Activated CD4-positive, alpha-beta T cell treated with anti-CD3 and anti-CD28 coated beads, Interleukin-2, Interleukin-6, amounts not matched to agents 100 ng/mL and 50 ng/mL, durations not matched to agents 16 hours and 8 hours (primary cell): ENCODE measurements around the gene ANKEF1.
"Not testable (repeated sequence)": the region's sequence is repeated elsewhere in the genome, so short reads cannot be mapped to it uniquely, and the experiment has no call there.

Source experiments
- DNase-seq: peaks from one replicate; pipeline ENCODE4 v3.0.0-alpha.2; 2020

ANKEF1 gene

DNA sequence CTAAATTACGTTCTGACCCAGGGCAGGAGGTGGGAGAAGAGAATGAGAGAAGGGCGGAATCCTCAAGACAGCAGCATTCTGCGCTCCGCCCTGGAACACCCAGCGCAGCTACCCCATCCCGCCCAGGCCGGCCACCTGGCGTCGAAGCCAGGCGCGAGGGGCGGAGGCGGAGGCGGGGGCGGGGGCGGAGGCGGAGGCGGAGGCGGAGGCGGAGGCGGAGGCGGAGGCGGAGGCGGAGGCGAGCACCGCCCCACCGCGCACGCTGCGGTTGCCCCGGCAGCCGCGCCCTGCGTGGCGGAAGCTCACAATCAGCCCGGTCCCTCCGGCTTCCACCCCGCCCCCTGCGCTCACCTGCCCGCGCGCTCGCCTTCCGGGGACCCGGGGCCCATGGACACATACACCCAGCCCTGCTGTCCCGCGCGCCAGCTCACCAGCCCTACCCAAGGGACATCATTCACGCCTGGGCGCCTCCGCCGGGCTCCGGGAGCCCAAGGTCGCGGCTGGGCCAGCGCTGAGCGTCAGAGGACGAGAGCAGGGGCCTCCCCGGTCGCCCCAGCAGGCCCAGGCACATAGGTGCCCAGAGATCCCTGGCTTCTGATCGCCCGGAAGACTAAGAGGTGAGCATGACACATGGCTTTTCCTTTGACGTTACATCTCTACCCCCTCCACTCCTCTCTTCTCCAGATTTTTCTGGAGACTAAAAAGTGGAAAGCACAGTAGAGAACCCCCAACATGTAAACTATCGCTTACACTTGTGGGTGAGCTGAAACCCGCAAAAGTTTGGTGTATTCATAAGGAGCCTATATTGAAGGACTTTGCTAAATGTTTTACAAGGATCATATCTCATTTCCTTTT lies at the start of gene ANKEF1:
ANKEF1 (plus strand) TSS at position 271 of the 855 bp plus-strand sequence. CDS start 3,315 bp downstream, outside the sequence.
- peak; percentile 87 for DNase-seq

DNA sequence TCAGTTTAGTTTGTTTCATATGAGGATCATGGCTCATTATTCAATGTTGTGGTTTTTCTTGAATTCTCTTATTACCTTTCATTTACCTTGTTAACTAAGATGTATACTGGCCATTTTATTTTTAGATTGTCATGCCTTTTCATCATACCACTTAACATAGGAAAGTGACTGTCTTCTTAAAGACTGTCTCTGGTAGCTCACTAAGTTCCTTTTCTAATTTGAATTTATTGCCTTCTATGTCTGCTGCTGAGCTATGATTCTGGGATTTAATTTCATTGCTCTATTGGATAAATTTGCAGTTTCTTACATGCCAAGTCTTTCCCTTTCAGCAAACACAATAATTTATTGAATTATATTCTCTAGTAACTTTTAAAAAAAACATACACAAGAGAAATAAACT lies 49.5 kb upstream of the ANKEF1 start:
- DNase-seq, result no peak

DNA sequence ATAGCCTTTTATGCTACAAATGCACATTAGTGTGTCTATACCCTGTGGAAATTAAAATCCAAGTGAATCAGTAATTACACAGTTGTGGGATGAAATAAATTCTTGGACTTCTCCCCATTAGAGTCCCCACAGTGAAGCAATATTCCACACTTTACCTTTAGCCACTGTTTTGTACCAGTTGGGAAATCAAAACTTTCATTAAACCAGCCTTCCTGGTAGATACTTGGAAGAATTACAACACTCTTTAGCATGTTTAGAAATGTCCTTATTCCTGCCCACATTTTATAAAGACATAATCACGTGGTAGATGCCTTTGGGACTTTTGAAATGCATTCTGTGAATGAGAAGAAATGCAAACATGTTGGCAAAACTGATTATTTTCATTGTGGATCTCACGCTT lies 49.0 kb upstream of the ANKEF1 start:
- no peak for DNase-seq

DNA sequence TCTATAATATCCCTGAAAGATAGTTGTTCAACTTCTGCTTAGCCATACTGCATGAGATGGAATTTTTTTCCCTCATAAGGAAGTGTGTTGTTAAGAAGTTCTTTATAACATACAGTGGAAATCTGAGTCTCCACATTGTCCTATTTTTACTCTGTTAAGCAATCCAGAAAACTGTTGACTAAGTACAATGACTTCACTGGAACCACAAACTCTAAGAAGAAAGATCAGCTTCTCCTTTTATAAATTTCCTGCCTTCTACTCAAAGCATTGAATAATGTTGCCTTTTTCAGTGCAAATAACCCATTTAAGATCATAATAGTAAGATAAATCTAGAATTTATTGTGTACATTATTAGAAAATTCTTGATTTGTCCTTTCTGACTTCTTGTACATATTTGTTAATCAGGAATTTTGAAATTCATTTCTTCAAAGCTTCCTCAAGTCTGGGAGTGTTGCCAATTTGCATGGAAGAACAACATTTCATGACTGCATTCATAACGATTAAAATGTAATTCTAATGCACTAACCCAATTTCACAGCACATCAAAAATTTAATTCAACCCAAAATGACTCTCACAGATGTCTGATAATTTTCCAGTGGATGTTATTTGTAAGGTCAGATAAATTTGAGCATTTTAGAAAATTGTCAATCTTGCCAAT lies 45.6 kb upstream of the ANKEF1 start:
- DNase-seq, result no peak

DNA sequence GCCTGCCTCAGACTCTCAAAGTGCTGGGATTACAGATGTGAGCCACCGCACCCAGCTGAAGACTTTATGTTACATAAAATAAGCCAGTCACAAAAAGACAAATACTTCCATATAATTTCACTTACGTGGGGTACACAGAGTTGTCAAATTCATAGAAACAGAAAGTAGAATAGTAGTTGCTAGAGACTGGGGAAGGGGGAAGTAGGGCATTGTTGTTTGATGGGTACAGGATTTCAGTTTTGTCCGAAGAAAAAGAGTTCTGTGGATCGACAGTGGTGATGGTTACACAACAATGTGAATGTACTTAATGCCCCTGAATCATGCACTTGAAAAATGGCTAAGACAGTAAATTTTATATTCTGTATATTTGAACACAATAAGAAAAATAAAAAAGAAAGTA lies 41.6 kb upstream of the ANKEF1 start:
- DNase-seq, result no peak

DNA sequence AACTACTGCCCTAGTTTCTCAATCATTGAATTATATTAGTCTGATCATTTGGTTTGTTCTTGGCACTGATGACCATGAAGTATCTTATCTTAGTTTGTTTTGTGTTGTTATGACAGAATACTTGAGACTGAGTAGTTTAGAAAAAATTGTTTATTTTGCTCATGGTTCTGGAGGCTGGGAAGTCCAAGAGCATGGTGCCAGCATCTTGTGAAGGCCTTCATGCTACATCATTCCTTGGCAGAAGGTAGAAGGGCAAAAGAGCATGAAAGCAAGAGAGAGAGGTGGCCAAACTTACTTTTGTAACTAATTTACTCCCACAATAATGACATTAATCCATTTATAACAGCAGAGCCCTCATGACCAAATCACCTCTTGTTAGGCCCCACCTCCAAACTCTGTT lies 40.1 kb upstream of the ANKEF1 start:
- no peak for DNase-seq

DNA sequence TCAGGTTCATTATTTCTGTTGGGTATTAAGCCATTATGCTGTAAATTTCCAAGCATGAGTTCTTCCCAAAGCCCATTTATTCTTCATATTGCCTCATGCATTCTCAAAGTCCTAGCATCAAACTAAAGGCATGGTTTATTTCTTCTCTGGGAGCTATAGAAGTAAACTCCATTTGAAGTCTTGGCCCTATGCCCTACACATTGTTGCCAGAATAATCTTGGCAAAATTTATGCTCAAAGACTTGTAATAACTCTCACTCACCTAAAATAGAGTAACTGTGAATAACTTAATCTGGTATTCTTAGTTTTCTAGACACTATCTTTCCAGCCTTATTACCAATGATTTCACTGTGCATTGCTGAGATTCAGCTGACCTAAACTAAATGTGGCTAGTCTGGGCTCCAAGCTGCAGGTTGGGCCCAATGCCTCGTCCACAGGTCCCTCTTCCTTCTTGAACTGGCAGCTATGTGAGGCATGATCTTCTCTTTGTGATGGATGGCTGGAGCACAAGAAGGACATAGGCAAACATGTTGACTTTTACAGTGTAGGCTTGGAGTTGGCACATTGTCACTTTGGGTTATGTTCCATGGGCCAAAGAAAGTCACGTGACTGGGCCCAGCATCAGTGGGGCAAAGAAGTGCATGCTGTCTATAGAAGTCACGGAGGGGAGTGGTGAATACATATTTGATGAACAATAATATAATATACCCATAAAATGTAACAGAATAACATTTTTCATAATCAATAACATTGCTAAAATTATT lies 39.1 kb upstream of the ANKEF1 start:
- DNase-seq, result no peak

DNA sequence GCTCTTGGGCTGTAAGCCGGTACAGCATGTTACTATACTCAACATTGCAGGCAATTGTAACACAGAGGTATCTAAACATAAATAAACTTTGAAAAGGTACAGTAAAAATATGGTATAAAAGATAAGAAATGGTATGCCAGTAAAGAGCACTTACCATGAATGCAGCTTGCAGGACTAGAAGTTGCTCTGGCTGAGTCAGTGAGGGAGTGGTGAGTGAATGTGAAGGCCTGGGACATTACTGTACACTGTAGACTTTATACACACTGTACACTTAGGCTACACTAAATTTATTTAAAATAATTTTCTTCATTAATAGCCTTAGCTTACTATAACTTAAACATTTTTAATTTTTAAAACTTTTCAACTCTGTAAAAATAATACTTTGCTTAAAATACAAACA lies 37.8 kb upstream of the ANKEF1 start:
- DNase-seq, result no peak

DNA sequence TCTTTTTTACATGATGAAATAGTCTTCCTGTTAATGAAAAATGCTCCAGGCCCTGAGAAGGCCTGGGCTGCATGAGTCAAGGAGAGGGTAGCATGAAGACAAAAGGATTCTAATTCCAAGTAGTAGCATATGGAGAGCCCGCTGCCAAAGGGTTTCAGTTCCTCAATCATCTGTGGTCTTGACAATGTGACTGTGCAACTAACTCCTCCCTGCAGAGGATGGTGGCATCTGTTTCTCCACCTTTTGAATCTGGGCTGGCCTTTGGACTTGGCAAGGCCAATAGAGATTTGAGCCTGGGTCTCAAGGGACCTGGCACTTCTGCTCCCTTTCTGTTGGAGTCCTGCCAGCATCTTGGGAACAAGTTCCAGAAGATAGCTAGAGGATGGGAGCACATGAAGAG lies 35.1 kb upstream of the ANKEF1 start:
- no peak for DNase-seq

DNA sequence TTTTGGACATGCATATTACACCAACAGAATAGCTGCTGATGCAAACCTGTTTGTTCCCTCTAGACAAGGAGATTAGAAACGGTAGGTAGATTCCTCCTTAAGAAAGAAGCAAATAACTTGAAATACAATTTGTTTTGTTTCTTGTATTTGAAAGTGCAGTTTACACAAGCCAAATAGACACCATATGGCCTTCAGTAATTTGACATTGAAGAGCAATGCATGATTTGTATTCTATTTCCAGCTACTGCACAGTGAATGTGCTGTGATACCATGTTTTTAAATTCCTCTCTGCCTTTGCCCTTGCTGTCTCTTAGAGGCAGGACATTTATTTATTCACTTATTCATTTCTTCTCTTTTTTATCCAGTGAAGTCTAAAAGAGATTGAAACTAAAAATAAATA lies 31.9 kb upstream of the ANKEF1 start:
- DNase-seq, result no peak

DNA sequence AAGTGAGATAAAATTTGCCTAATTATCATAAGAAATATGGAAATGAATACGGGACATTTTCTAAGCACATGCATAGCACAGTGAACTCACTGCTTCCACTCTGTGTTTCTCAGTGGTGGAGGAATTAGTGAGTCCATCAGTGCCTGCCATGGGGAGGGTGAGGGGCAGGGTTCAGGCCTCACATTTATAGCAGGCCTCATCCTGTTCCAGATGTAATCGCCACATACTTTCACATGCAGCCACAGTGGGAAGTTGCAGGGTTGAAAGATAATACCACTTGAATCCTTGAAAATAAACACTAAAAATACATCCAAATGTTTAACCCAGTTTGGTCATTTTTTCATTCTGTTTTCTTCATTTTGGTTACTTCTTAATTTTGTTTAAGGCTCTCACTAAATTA lies 29.9 kb upstream of the ANKEF1 start:
- DNase-seq, result no peak

DNA sequence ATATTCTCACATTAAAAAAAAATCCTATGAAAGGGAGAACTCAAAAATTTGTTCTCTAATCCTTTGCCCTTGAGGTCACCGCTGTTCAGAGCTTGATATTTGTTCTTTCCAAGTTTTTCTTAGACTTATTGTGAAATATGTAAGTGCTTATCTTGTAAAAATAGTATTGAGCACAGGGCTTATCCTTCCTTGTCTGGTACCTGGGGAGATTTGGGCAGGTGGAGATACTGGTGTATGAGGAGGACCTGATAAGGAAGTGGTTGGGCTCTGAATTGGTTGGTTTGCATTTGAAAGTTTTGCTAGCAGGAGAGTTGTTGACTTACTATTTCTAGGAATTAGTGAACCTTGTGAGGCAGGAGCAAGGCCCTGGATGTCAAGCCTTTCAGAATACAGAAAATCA lies 28.9 kb upstream of the ANKEF1 start:
- no peak for DNase-seq

DNA sequence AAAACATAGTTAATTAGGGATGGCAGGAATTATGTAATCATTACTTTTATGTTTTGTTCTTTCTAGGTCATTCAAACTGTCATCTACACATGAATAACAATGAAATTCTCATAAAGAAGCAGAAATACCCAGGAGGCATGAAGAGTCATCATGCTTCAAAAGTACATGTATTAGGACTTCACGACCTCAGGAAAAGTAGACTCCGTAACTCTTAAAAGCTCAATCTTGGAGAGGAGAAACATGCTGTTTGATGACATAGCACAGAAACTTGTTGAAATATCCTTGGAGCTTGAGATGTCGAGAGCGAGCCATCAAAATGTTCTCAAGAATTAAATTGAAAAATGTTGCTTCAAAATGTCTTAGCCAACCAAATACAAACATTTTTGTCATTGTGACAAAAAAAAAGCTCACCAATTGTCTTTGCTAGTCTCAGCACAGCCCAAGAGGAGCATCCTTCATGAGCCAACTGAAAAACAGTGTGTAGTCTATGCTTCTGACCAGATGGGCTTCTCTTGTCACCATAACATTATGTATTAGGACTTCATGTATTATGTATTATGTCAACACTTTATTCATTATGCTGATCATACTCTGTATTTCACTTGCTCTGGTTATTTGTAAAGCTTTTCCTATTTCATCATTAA lies 28.2 kb upstream of the ANKEF1 start:
- DNase-seq, result no peak

DNA sequence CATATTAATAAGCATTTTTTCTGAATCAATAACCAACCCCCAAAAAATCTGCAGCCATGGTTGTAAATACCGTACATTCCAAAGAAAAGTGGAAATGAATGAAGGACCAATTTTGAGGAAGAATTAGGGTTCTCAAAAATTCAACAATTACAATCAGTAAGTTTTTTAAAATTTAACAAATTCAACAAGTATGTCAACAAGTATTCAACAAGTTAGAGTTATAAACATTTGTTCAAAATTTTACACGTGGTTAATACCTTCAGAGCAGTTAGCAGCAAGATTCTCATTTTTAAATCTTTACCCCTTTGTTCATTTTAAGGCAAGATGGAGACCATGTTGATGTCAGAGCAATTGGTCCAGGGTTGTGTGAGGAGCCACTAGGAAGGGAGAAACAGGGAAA lies 27.6 kb upstream of the ANKEF1 start:
- DNase-seq, result no peak

DNA sequence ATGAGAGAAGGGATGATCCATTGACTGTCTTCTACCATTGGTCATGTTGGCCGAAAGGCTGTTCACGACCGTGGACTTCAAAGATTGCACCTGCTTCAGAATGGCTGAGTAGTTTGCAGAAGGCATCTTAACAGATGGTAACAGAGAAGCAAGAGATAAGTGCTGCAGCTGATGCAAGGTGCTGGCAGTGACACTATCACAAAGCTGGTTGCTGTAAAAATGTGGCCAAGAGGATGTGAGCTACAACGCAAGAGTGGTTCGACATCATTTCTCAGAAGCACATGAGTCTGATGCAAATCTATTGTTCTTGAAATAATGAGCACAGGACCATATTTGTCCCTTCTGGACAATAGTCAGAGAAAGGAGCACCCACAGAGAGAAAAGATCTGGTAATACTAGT lies 27.0 kb upstream of the ANKEF1 start:
- no peak for DNase-seq

DNA sequence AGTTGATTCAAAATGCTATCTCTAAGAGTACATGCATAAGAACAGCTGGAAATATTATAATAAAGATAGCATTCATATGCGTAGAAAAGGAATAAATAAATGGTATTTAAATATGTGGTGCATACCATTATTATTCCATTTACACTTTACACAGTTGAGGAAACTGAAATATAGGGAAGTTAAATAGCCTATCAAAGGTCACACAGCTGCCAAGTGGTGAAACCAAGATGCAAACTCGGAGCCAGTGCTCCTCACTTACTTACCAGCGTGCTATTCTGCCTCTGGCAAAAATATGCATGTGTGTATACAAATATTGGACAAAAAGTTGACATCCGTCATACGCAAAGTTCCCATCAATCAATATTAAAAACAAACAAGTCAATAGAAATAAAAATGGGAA lies 22.3 kb upstream of the ANKEF1 start:
- no peak for DNase-seq

DNA sequence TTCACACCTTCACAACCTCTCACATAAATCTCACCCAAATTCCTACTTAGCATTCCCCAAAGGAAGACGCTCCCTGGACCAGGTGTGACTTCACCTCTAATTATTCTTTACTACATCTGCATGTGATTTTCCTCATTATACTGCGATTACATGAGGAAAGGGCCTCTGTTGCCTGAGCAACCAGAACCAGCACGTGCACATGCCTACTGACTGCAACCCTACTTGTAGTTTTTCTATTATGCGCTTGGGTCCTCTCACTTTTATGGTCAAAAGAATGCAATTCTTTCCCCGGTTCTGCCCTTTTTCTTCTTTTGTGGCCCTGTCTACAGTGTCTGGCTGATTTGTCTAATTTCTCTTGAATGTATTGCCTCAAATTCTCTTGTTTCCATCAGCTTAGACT lies 20.4 kb upstream of the ANKEF1 start:
- no peak for DNase-seq

DNA sequence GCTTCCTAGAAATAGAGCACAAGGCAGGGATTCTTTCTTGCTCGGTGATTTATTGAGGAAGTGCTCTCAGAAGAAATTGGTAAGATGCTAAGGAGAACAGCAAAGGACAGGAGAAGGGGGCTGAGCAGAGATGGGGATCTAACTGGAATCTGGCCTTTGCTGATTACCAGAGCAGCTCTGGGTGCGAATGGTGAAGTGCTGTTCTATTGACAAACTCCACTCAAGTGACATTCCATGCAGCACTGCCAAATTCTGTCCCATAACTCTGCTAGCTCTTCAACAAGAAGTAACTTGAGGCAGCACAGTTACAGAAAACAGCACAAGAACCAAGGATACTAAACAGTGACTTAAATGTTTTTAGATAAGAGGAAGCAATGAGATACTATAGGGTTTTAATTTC lies 13.8 kb upstream of the ANKEF1 start:
- no peak for DNase-seq

DNA sequence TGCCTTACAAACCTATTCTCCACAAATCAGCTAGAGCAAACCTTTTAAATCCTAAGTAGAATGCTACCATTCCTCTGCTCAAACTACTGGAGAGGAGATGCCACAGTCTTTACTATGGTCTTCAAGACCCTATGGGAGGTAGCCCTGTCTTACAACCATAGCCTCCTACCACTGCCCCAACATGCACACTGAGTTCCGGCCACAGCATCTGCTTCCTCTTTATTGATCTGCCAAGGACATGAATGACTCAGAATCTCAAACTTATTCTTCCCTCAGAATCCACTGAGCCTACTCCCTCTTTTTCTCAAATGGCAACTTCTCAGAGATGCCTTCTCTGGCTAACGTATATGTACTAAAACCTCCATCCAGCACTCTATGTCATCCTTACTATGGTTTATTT lies 12.2 kb upstream of the ANKEF1 start:
- DNase-seq, result no peak

DNA sequence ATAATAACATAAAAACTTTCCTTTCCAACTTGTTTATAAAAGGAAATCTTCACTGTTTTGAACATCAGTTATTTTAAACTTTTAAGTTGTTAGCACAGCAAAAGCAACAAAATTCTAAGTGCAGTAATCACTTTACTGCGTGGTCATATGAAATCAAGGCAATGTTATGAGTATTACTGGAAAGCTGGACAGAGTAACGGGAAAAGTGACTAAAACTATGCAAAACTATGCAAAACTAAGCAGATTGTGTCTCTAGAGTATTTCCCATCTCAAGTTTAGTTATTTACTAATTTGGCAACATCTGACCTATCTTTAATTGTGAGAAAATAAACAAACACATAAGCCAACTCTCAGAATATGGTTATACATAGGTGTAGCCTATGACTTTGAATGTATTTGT lies 10.9 kb upstream of the ANKEF1 start:
- DNase-seq, result no peak

DNA sequence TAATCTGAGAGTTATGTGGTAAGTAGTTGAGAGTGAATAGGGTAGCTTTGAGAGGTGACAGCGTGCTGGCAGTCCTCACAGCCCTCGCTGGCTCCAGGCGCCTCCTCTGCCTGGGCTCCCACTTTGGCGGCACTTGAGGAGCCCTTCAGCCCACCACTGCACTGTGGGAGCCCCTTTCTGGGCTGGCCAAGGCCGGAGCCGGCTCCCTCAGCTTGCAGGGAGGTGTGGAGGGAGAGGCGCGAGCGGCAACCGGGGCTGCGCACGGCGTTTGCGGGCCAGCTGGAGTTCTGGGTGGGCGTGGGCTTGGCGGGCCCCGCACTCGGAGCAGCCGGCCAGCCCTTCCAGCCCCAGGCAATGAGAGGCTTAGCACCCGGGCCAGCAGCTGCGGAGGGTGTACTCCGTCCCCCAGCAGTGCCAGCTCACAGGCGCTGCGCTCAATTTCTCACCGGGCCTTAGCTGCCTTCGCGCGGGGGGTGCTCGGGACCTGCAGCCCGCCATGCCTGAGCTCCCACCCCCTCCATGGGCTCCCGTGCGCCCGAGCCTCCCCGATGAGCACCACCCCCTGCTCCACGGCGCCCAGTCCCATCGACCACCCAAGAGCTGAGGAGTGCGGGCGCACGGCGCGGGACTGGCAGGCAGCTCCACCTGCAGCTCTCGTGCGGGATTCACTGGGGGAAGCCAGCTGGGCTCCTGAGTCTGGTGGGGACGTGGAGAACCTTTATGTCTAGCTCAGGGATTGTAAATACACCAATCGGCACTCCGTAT lies 3.2 kb upstream of the ANKEF1 start:
- not testable (repeated sequence) for DNase-seq

DNA sequence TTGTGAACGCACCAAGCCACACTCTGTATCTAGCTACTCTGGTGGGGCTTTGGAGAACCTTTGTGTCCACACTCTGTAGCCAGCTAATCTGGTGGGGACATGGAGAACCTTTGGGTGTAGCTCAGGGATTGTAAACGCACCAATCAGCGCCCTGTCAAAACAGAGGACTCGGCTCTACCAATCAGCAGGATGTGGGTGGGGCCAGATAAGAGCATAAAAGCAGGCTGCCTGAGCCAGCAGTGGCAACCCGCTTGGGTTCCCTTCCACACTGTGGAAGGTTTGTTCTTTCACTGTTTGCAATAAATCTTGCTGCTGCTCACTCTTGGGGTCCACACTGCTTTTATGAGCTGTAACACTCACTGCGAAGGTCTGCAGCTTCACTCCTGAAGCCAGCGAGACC lies 2.5 kb upstream of the ANKEF1 start:
- not testable (repeated sequence) for DNase-seq
